ENCODE measurements around the gene MDC1.

DNA sequence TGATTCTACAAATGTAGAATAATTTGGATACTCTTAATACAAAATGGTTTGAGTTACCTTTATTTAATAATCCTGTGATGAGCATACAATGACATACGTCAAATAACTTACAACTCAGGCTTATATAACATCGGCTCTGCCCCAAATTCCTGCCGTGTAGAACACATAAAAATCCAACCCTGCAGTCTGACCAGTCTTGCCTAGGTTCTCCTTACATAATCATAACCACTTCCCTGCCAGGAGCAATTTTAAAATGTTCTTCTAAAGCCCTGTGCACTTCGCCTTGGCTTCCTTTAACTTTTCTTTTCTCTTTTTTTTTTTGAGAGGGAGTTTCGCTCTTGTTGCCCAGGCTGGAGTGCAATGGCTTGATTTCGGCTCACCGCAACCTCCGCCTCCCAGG, 43.5 kb upstream of the MDC1 start:
- TF ChIP-seq, protein P1, sequence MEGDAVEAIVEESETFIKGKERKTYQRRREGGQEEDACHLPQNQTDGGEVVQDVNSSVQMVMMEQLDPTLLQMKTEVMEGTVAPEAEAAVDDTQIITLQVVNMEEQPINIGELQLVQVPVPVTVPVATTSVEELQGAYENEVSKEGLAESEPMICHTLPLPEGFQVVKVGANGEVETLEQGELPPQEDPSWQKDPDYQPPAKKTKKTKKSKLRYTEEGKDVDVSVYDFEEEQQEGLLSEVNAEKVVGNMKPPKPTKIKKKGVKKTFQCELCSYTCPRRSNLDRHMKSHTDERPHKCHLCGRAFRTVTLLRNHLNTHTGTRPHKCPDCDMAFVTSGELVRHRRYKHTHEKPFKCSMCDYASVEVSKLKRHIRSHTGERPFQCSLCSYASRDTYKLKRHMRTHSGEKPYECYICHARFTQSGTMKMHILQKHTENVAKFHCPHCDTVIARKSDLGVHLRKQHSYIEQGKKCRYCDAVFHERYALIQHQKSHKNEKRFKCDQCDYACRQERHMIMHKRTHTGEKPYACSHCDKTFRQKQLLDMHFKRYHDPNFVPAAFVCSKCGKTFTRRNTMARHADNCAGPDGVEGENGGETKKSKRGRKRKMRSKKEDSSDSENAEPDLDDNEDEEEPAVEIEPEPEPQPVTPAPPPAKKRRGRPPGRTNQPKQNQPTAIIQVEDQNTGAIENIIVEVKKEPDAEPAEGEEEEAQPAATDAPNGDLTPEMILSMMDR (IDR thresholded peaks at IDR 0.05; ENCODE audit: poor library complexity, severe bottlenecking), result no peak
- no peak for TF ChIP-seq RAD21 (conservative IDR thresholded peaks at IDR 0.05)

Data from neural cell (in vitro differentiated cells).